K562 (cell line): ENCODE data around the gene LAMA5. TPM values are rescaled to one million over a fixed set of nuclear protein-coding genes. Genes with fewer than 3 reads are reported as not detected.

ENCODE experiments used
- ATAC-seq: fragments of 200-7000 bp; cut with Tn5 transposase; 3 replicates; pipeline ENCODE4 v1.9.1; 2020; ENCODE audit warnings: moderate library complexity
- BruUV-seq: library from RNA; stranded (reverse); fragments of 400-500 nt; replicated peaks from 2 replicates; lab custom pipeline; 2021; lab: Mats Ljungman, UMichigan
- CTCF ChIA-PET: fragments of 300-600 bp; formaldehyde crosslinking; extraction: SDS; loops from one replicate; lab custom pipeline; 2021; ENCODE audit warnings: low intra/inter-chr PET ratio; lab: Yijun Ruan, JAX
- POLR2A ChIA-PET: fragments of 300-600, 350-650 bp; sonication (Branson Sonifier 250); formaldehyde crosslinking; extraction: SDS; loops from one replicate; lab custom pipeline; 2021; ENCODE audit warnings: antibody characterized with exemption, inconsistent platforms; lab: Yijun Ruan, JAX
- DNase-seq, 4 experiments: peaks; one replicate each; pipeline versions ENCODE4 v3.0.0 to v3.0.0-alpha.2; 2011 to 2018; ENCODE audit warnings: low spot score in 3 of 4, mixed read lengths in 3 of 4; ENCODE audit errors: extremely low read depth in 1 of 4
- FAIRE-seq: peaks from 2 replicates; lab custom pipeline; 2011; peaks lifted over from hg19 to GRCh38; lab: Jason Lieb, UNC
- H2AFZ ChIP-seq: 2 replicates; pipeline ENCODE4 v1.6.0; 2011; ENCODE audit warnings: low read depth, low read length, control low read depth, inconsistent platforms
- H3K27ac ChIP-seq: fragments of 200-600 bp; 3 replicates; pipeline ENCODE4 v1.8.0; 2011; ENCODE audit warnings: low read depth, mild to moderate bottlenecking, control low read depth, inconsistent platforms, low read length, moderate library complexity, mixed read lengths; ENCODE audit errors: extremely low read depth
- H3K27me3 ChIP-seq, 2 experiments: fragments of 300-600 bp in 1 of 2; 2 replicates in 1 of 2; 3 replicates in 1 of 2; pipeline versions ENCODE4 v1.6.0 to v1.8.0; 2011; ENCODE audit warnings: inconsistent platforms in 2 of 2, low read length in 2 of 2, mild to moderate bottlenecking in 1 of 2, mixed read lengths in 1 of 2, moderate library complexity in 1 of 2; ENCODE audit not compliant: control insufficient read depth in 2 of 2, insufficient read depth in 2 of 2
- H3K36me3 ChIP-seq: fragments of 300-600 bp; 3 replicates; pipeline ENCODE4 v1.8.0; 2011; ENCODE audit warnings: mild to moderate bottlenecking, low read length, inconsistent platforms; ENCODE audit not compliant: control insufficient read depth, insufficient read depth
- H3K4me1 ChIP-seq, 2 experiments: fragments of 200-600 bp in 1 of 2; replicated peaks in 1 of 2; 2 replicates in 1 of 2; 3 replicates in 1 of 2; pipeline versions ENCODE4 v1.5.1 to v1.8.0; 2011; ENCODE audit warnings: inconsistent platforms in 2 of 2, low read length in 2 of 2, mild to moderate bottlenecking in 1 of 2, mixed read lengths in 1 of 2, moderate library complexity in 1 of 2; ENCODE audit not compliant: control insufficient read depth in 2 of 2, insufficient read depth in 2 of 2
- H3K4me2 ChIP-seq: 2 replicates; pipeline ENCODE4 v1.6.1; 2011; ENCODE audit warnings: low read length, control low read depth, inconsistent platforms, mixed read lengths; ENCODE audit not compliant: insufficient read depth
- H3K4me3 ChIP-seq: fragments of 200-600 bp; sonication (generic), shearing (Covaris generic); 2 replicates; pipeline ENCODE4 v1.5.1; 2016; ENCODE audit warnings: control low read depth, inconsistent platforms
- H3K79me2 ChIP-seq: fragments of 200-600 bp; 3 replicates; pipeline ENCODE4 v1.8.0; 2011; ENCODE audit warnings: low read length, inconsistent platforms; ENCODE audit not compliant: control insufficient read depth, insufficient read depth
- H3K9ac ChIP-seq, 2 experiments: 2 replicates each; pipeline versions ENCODE4 v1.6.0 to v1.6.1; 2011; ENCODE audit warnings: low read depth in 2 of 2, low read length in 2 of 2, control low read depth in 1 of 2, inconsistent platforms in 1 of 2, mild to moderate bottlenecking in 1 of 2, mixed read lengths in 1 of 2; ENCODE audit not compliant: insufficient read depth in 1 of 2
- H3K9me1 ChIP-seq: one replicate; pipeline ENCODE4 v1.6.0; 2011; ENCODE audit warnings: inconsistent platforms, mild to moderate bottlenecking, low read length, moderate library complexity; ENCODE audit not compliant: control insufficient read depth, insufficient read depth
- H3K9me3 ChIP-seq: replicated peaks from 2 replicates; pipeline ENCODE4 v1.5.1; 2011; ENCODE audit warnings: low read depth, low read length, inconsistent platforms; ENCODE audit not compliant: control insufficient read depth, insufficient read depth
- H4K20me1 ChIP-seq: replicated peaks from 2 replicates; pipeline ENCODE4 v1.6.1; 2011; ENCODE audit warnings: low read length, inconsistent platforms, mixed read lengths; ENCODE audit not compliant: control insufficient read depth, insufficient read depth
- ARID2 ChIP-seq: fragments of 450-650 bp; IDR thresholded peaks from 2 replicates; pipeline ENCODE4 v1.6.1; 2017; ENCODE audit warnings: antibody characterized with exemption, mild to moderate bottlenecking
- C11orf30 ChIP-seq: fragments of 450-650 bp; IDR thresholded peaks from 2 replicates; pipeline ENCODE4 v1.6.1; 2016; ENCODE audit warnings: low read depth, mild to moderate bottlenecking
- DPF2 ChIP-seq: fragments of 450-650 bp; IDR thresholded peaks from 2 replicates; pipeline ENCODE4 v1.6.1; 2016
- GABPB2 ChIP-seq: fragments of 250-450 bp; sonication (Bioruptor Pico); conservative IDR thresholded peaks from 2 replicates; pipeline ENCODE4 v1.5.1; 2021; ENCODE audit warnings: mild to moderate bottlenecking
- GATAD2B ChIP-seq: fragments of 450-650 bp; IDR thresholded peaks from 2 replicates; pipeline ENCODE4 v1.6.1; 2017; ENCODE audit warnings: mild to moderate bottlenecking, borderline replicate concordance
- ILK ChIP-seq: fragments of 450-650 bp; IDR thresholded peaks from 2 replicates; pipeline ENCODE4 v1.6.1; 2016; ENCODE audit warnings: missing genetic modification characterization, low read depth, mild to moderate bottlenecking, missing compliant biosample characterization, moderate library complexity, borderline replicate concordance
- NR4A1 ChIP-seq, 2 experiments: fragments of 250-450 bp in 1 of 2; fragments of 450-650 bp in 1 of 2; sonication (Bioruptor Pico) in 1 of 2; IDR thresholded peaks; 2 replicates each; pipeline versions ENCODE4 v1.4.0 to v1.6.1; 2016 to 2020; ENCODE audit warnings: mild to moderate bottlenecking in 2 of 2, missing compliant biosample characterization in 1 of 2, missing genetic modification characterization in 1 of 2, moderate library complexity in 1 of 2
- RBM22 ChIP-seq: fragments of 200-400 bp; formaldehyde crosslinking; IDR thresholded peaks from 2 replicates; pipeline ENCODE4 v1.6.1; 2018; ENCODE audit warnings: low read length, low read depth; ENCODE audit not compliant: poor library complexity, severe bottlenecking
- WGBS: fragments of 100-300 bp; shearing (Covaris generic); methylation state at CpG from one replicate; pipeline ENCODE4 v1.1.6; 2016; ENCODE audit warnings: low coverage, mixed read lengths; ENCODE audit not compliant: insufficient coverage; ENCODE audit errors: missing lambda C conversion rate; 5-methylcytosine and 5-hydroxymethylcytosine counted together
- in situ Hi-C: fragments of 300-500 bp; cut with MboI; formaldehyde crosslinking; loops from 4 replicates; pipeline ENCODE4 v1.15.0; 2018; ENCODE audit warnings: inconsistent platforms, mixed read lengths
- intact Hi-C: fragments of 100-400 bp; cut with micrococcal nuclease; formaldehyde crosslinking; loops from 2 replicates; pipeline ENCODE4 v1.14.2; 2022
- polyA plus RNA-seq, 8 experiments: library from polyadenylated mRNA; depleted of rRNA in 4 of 8; stranded (reverse) in 5 of 8; unstranded in 3 of 8; fragments of >200 nt; fragmentation: Nextera tagmentation in 2 of 8; fragmentation: Illumina TruSeq in 1 of 8; extraction: Ambion mirVana in 2 of 8; extraction: Trizol in 1 of 8; gene quantifications; 2 replicates each; pipeline versions ENCODE4 v1.2.1 to v1.2.3, GENCODE V29; 2011 to 2014; ENCODE audit warnings: inconsistent platforms in 1 of 8, missing spikeins in 1 of 8
- total RNA-seq, 7 experiments: library from RNA; depleted of rRNA in 6 of 7; stranded (reverse); fragments of >200 nt in 6 of 7; fragmentation: Illumina TruSeq in 2 of 7; extraction: Trizol in 2 of 7; gene quantifications; 2 replicates each; pipeline versions ENCODE4 v1.2.1 to v1.2.3, GENCODE V29; 2011 to 2021; ENCODE audit warnings: low replicate concordance in 1 of 7
- TF ChIP-seq, protein P1 (sequence below): sonication (generic); formaldehyde crosslinking; IDR thresholded peaks from 2 replicates; pipeline ENCODE4 v1.8.1; 2022; ENCODE audit warnings: missing genetic modification reagents
- TF ChIP-seq, protein P2 (sequence below): fragments of 200-600 bp; sonication (generic); IDR thresholded peaks from one replicate; pipeline ENCODE4 v1.6.1; 2012; ENCODE audit warnings: mild to moderate bottlenecking, low read depth, low read length, inconsistent platforms

Gene LAMA5
- total and polyA plus RNA-seq, 9 of the 15 experiments (the other 6 are each of a cell fraction or from before 2014, with no cell fraction given), result 0.31 to 101 (median 7.8) TPM

DNA sequence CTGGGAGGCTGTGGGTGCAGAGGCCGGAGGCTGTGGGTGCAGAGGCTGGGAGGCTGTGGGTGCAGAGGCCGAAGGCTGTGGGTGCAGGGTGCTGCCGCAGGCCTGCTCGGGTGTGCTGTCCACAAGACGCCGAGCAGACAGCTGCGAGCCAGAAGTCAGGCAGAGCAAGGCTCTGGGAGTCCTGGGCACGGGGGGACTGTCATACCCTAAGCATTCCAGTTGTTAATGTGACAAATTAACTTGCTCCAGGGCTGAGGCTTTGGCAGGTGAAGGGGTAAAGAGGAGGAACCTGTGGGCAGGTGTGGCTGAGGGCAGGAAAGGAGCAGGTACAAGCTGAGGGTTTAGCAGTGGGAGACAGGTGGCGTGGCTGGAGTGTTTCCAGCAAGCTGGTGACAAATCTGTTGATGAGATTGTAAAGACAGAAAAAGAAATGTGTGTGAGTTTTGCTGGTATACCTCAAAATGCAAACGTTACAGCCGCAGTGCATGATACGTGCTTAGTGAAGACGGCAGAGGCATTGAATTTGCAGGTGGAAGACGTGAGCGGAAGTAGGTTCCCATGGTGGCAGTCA, 78.5 kb downstream of the LAMA5 start:
- Histone ChIP-seq H3K36me3 (peaks cover 22% of the 10 kb centered on the region; the same call in 2 of the 3 replicates), H3K4me1 (peaks cover 0 to 6% of the 10 kb centered on the region in 2 experiments; a peak in 1 of 5 replicates), H3K4me3 (no peak overlapping the region), H3K9me1 (no peaks in the 10 kb centered on the region), H4K20me1 (no peaks in the 10 kb centered on the region), H3K27ac (no peak overlapping the region), H3K79me2 (no peaks in the 10 kb centered on the region), H3K27me3 (no peaks in the 10 kb centered on the region), H3K9me3 (no peaks in the 10 kb centered on the region), H3K4me2 (no peak overlapping the region), H2AFZ (no peak overlapping the region), H3K9ac (no peak overlapping the region)
- DNase-seq (no peak), FAIRE-seq (no peak), ATAC-seq (no peak)
- POLR2A ChIA-PET, result interaction anchor here (0.5 kb wide), 1 partner anchor 424 kb away, joined by 4 read pairs; no protein-coding TSS in a partner anchor
- intact Hi-C loops, result no loop called here
- CTCF ChIA-PET, result no interaction called here
- BruUV-seq, result no TSS peak
- in situ Hi-C loops, result no loop called here
- WGBS, result 92% methylated on average over 13 of the region's 15 CpGs
- TF ChIP-seq, protein P1, sequence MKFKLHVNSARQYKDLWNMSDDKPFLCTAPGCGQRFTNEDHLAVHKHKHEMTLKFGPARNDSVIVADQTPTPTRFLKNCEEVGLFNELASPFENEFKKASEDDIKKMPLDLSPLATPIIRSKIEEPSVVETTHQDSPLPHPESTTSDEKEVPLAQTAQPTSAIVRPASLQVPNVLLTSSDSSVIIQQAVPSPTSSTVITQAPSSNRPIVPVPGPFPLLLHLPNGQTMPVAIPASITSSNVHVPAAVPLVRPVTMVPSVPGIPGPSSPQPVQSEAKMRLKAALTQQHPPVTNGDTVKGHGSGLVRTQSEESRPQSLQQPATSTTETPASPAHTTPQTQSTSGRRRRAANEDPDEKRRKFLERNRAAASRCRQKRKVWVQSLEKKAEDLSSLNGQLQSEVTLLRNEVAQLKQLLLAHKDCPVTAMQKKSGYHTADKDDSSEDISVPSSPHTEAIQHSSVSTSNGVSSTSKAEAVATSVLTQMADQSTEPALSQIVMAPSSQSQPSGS, result no peak
- TF ChIP-seq ILK (tag) (no peak), GABPB2 (CRISPR knock-in tag) (no peak), RBM22 (no peak), GATAD2B (no peak), NR4A1 (CRISPR knock-in tag; IDR thresholded peaks at IDR 0.05) (no peak), NR4A1 (tag; IDR thresholded peaks at IDR 0.05) (no peak), C11orf30 (no peak), ARID2 (no peak), DPF2 (no peak)
- TF ChIP-seq, protein P2, sequence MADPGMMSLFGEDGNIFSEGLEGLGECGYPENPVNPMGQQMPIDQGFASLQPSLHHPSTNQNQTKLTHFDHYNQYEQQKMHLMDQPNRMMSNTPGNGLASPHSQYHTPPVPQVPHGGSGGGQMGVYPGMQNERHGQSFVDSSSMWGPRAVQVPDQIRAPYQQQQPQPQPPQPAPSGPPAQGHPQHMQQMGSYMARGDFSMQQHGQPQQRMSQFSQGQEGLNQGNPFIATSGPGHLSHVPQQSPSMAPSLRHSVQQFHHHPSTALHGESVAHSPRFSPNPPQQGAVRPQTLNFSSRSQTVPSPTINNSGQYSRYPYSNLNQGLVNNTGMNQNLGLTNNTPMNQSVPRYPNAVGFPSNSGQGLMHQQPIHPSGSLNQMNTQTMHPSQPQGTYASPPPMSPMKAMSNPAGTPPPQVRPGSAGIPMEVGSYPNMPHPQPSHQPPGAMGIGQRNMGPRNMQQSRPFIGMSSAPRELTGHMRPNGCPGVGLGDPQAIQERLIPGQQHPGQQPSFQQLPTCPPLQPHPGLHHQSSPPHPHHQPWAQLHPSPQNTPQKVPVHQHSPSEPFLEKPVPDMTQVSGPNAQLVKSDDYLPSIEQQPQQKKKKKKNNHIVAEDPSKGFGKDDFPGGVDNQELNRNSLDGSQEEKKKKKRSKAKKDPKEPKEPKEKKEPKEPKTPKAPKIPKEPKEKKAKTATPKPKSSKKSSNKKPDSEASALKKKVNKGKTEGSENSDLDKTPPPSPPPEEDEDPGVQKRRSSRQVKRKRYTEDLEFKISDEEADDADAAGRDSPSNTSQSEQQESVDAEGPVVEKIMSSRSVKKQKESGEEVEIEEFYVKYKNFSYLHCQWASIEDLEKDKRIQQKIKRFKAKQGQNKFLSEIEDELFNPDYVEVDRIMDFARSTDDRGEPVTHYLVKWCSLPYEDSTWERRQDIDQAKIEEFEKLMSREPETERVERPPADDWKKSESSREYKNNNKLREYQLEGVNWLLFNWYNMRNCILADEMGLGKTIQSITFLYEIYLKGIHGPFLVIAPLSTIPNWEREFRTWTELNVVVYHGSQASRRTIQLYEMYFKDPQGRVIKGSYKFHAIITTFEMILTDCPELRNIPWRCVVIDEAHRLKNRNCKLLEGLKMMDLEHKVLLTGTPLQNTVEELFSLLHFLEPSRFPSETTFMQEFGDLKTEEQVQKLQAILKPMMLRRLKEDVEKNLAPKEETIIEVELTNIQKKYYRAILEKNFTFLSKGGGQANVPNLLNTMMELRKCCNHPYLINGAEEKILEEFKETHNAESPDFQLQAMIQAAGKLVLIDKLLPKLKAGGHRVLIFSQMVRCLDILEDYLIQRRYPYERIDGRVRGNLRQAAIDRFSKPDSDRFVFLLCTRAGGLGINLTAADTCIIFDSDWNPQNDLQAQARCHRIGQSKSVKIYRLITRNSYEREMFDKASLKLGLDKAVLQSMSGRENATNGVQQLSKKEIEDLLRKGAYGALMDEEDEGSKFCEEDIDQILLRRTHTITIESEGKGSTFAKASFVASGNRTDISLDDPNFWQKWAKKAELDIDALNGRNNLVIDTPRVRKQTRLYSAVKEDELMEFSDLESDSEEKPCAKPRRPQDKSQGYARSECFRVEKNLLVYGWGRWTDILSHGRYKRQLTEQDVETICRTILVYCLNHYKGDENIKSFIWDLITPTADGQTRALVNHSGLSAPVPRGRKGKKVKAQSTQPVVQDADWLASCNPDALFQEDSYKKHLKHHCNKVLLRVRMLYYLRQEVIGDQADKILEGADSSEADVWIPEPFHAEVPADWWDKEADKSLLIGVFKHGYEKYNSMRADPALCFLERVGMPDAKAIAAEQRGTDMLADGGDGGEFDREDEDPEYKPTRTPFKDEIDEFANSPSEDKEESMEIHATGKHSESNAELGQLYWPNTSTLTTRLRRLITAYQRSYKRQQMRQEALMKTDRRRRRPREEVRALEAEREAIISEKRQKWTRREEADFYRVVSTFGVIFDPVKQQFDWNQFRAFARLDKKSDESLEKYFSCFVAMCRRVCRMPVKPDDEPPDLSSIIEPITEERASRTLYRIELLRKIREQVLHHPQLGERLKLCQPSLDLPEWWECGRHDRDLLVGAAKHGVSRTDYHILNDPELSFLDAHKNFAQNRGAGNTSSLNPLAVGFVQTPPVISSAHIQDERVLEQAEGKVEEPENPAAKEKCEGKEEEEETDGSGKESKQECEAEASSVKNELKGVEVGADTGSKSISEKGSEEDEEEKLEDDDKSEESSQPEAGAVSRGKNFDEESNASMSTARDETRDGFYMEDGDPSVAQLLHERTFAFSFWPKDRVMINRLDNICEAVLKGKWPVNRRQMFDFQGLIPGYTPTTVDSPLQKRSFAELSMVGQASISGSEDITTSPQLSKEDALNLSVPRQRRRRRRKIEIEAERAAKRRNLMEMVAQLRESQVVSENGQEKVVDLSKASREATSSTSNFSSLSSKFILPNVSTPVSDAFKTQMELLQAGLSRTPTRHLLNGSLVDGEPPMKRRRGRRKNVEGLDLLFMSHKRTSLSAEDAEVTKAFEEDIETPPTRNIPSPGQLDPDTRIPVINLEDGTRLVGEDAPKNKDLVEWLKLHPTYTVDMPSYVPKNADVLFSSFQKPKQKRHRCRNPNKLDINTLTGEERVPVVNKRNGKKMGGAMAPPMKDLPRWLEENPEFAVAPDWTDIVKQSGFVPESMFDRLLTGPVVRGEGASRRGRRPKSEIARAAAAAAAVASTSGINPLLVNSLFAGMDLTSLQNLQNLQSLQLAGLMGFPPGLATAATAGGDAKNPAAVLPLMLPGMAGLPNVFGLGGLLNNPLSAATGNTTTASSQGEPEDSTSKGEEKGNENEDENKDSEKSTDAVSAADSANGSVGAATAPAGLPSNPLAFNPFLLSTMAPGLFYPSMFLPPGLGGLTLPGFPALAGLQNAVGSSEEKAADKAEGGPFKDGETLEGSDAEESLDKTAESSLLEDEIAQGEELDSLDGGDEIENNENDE, result no peak
